Activated naive CD8-positive, alpha-beta T cell treated with anti-CD3 and anti-CD28 coated beads for 36 hours (primary cell): Measurements from ENCODE around the gene FAM219A. TPM values are rescaled to one million over a fixed set of nuclear protein-coding genes. Genes with fewer than 3 reads are reported as not detected.

Experiments
- DNase-seq: peaks from one replicate; pipeline ENCODE4 v3.0.0; 2021
- H3K27ac Mint-ChIP-seq: one replicate; pipeline ENCODE4 v1.8.0; 2022; ENCODE audit warnings: mild to moderate bottlenecking, moderate library complexity, mixed read lengths
- H3K27me3 Mint-ChIP-seq: one replicate; pipeline ENCODE4 v1.8.0; 2022; ENCODE audit warnings: mild to moderate bottlenecking, mixed read lengths
- H3K36me3 Mint-ChIP-seq: one replicate; pipeline ENCODE4 v1.8.0; 2021; ENCODE audit warnings: mild to moderate bottlenecking, mixed read lengths
- H3K4me1 Mint-ChIP-seq: one replicate; pipeline ENCODE4 v1.8.0; 2021; ENCODE audit warnings: mixed read lengths
- H3K4me3 Mint-ChIP-seq: one replicate; pipeline ENCODE4 v1.8.0; 2022; ENCODE audit warnings: mild to moderate bottlenecking, moderate library complexity, mixed read lengths
- H3K9me3 Mint-ChIP-seq: one replicate; pipeline ENCODE4 v1.8.0; 2022; ENCODE audit warnings: mixed read lengths
- total RNA-seq, 2 experiments: library from RNA; stranded (reverse); gene quantifications; one replicate each; pipeline ENCODE4 v1.2.3, GENCODE V29; 2021

FAM219A gene, protein sequence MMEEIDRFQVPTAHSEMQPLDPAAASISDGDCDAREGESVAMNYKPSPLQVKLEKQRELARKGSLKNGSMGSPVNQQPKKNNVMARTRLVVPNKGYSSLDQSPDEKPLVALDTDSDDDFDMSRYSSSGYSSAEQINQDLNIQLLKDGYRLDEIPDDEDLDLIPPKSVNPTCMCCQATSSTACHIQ
- total RNA-seq, result 1 to 10 TPM; 7.5 to 8.2 TPM

DNA sequence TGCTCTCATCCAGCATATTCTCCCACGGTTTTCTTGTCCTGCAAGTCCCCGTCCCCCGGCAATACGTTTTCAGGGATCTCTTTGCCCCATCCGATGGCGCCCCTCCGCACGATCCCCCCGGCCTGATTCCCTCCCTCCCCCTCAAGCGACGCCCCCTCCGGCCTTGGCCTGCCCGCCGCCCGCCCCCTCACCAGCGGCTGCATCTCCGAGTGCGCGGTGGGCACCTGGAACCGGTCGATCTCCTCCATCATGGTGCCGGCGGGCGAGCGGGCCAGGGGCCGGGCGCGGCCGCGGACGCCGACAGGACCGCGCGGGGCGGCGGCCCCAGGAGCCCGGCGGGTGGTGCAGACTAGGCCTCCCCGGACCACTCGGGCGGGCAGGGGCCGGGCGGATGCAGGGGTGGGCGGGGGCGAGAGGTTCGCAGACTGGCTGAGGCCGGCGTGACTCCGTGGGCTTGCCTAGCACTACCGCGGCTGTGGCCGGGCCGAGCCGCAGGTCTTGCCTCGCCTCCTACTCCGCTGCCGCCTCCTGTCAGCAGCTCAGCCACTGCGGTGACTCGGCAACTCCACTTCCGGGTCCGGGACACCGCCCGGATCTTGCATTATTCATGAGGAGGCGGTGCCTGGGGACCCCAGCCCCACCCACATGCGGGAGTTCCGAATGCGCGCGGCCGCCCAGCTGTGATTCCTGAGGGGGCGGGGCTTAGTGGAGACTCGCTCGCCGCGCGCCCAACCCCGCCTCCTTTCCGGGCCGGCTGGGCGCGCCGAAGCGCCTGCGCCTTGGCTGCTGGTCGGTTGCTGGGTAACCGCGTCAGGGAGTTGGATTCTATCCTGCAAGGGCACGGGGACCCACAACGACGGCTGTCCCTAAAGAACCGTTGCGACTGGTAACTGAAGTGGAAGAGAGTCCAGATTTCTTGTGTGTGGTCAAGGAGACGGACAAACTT is at the start of gene FAM219A, which contains the start of gene DNAI1:
Gene FAM219A (minus strand): TSS at position 558 of the 946 bp plus-strand sequence. CDS start 307 bp downstream, at position 251.
Gene DNAI1 (plus strand): TSS at position 793 of the 946 bp plus-strand sequence. CDS start 201 bp downstream, outside the sequence.
- Mint-ChIP-seq H3K27ac (peak within 1 kb of the TSS; percentile 50), H3K4me1 (peaks cover 35% of the 10 kb centered on the region), H3K9me3 (no peaks in the 10 kb centered on the region), H3K27me3 (peaks cover 19% of the 10 kb centered on the region), H3K36me3 (no peaks in the 10 kb centered on the region), H3K4me3 (peak within 1 kb of the TSS; percentile 87)
- peak; percentile 99 for DNase-seq

DNA sequence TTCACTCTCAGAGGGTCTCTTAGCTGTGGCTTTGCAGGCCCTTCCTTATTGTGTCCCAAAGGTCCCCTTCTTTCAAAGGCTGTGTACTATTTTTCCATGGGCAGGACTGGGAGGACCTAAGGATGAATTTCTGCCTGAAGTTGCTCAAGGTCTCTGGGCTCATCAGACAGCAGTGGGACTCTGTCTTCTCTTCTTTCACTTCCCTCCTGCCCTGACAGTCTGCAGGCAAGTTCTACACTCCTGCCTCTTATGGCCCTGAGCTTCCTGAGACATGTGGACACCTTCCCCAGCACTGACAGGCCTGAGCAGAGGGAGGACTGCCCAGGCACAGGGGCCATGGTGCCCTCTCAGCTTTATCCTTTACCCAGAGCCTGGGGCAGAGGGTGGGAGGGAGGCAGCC is 49.6 kb upstream of the FAM219A start:
- Mint-ChIP-seq H3K9me3 (no peaks in the 10 kb centered on the region), H3K4me3 (no peak overlapping the region), H3K27me3 (no peaks in the 10 kb centered on the region), H3K36me3 (no peaks in the 10 kb centered on the region), H3K4me1 (no peaks in the 10 kb centered on the region), H3K27ac (no peak overlapping the region)
- no peak for DNase-seq

DNA sequence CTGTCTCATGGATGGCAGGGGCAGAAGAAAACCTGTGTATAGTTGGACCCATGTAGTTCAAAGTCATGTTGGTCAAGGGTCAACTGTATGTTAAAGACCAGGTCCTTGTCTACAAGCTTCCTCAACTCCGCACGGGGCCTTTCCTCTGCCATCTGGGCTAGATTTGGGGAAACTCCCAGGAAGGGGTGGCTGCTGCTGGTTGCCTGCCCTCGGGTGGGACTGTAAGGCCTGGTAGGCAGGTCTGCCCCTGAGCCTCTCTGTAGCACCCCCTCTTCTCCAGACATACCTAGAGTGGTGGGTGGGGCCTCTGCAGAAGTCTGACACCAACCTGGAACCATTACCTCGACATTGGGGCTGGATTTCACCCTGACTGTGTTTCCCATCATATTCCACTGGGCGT is 49.2 kb upstream of the FAM219A start:
- Mint-ChIP-seq H3K4me3 (no peak overlapping the region), H3K4me1 (no peaks in the 10 kb centered on the region), H3K27me3 (no peaks in the 10 kb centered on the region), H3K9me3 (no peaks in the 10 kb centered on the region), H3K27ac (no peak overlapping the region), H3K36me3 (no peaks in the 10 kb centered on the region)
- DNase-seq, result no peak

DNA sequence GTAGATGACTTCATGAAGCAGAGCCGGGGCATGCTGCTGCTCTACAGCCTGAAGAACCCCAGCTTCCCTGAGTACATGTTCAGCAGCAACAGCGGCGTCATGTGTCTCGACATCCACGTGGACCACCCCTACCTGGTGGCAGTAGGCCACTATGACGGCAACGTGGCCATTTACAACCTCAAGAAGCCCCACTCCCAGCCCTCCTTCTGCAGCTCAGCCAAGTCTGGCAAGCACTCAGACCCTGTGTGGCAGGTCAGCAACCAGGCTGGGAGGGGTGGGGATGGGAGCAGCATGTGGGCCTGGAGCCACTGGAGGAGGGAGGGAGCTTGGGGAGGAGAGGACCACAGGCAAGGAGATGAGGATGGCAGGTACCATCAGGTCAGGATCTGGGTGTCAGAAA is 48.3 kb upstream of the FAM219A start:
- Mint-ChIP-seq H3K4me3 (no peak overlapping the region), H3K4me1 (no peaks in the 10 kb centered on the region), H3K27ac (no peak overlapping the region), H3K9me3 (no peaks in the 10 kb centered on the region), H3K36me3 (no peaks in the 10 kb centered on the region), H3K27me3 (no peaks in the 10 kb centered on the region)
- no peak for DNase-seq

DNA sequence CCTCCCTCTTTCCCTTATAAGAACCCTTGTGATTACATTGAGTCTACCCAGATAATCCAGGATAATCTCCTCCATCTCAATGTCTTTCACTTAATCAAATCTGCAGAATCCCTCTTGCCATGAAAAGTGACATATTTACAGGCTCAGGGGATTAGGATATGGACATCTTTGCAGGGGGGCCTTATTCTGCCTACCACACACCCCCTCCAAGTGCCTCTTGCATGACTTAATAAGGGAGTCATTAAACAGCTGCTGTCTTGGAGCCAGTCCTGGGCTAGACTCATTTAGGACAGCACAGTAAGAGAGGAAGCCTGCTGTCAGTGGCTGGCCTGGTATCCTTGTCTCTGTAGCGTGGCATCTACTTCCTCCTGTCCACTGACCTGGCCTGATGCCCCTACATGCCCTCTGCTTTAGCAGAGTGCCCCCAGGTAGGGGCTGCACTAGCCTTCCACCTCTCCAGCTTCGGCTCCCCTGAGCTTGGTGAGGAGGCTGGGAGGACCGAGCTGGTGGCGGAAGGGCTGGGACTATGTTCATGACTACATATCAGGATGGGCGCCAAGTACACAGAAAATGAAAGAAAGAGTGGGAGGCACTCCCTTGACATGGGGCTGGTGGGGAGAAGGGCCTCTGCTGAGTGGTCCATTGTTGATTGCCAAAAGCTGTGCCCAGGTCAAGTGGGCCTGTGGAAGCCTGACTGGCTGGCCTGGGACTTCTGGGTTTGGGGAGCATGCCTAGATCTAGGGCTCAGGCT is 47.2 kb upstream of the FAM219A start:
- no peaks in the 10 kb centered on the region for H3K27me3 Mint-ChIP-seq
- H3K27ac Mint-ChIP-seq, result no peak overlapping the region
- no peak overlapping the region for H3K4me3 Mint-ChIP-seq
- peaks cover under 1% of the 10 kb centered on the region for H3K4me1 Mint-ChIP-seq
- H3K36me3 Mint-ChIP-seq, result no peaks in the 10 kb centered on the region
- H3K9me3 Mint-ChIP-seq, result no peaks in the 10 kb centered on the region
- no peak for DNase-seq

DNA sequence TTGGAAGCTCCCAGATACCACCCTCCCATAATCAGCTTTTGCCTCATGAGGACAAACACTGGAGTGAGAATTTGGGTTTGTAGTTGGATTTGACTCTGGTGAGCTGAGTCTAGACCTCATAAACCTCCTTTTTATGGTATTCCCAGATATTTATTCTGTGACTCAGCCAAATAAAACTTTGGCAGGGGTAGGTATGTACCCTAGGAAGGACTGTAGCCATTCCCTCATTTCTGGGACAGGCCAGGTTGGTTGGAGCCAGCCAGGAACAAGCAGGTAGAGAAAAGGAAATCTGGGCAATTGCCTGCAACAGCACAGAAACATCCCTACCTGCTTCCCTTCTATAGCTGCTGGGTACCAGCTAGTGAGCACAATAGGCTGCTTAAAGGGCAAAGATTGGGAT is 45.0 kb upstream of the FAM219A start:
- H3K9me3 Mint-ChIP-seq, result no peaks in the 10 kb centered on the region

DNA sequence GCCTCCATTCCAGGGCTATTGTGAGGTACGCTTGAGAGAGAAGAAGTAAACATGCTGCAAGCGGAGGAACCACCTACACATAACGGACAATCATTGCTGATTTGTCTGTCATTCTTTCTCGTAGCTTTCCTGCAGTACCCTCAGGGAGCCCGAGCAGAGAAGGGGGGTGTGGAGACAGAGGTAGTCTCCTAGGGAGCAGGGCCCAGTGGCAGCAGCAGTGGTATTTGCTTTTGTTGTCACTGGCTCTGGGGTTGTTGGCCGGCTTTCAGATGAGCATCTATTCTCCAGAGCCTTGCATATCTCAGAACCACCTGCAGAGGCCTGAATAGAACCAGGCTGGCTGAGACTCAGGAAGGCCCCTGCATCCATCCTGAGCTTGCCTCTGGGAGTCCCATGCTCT is 44.5 kb upstream of the FAM219A start:
- Mint-ChIP-seq H3K4me1 (peaks cover 6% of the 10 kb centered on the region), H3K27ac (no peak overlapping the region), H3K4me3 (no peak overlapping the region), H3K27me3 (peaks cover 4% of the 10 kb centered on the region), H3K36me3 (no peaks in the 10 kb centered on the region), H3K9me3 (no peaks in the 10 kb centered on the region)
- DNase-seq, result no peak

More for the DNA sequence above, 45.0 kb upstream of the FAM219A start:
- H3K27me3 Mint-ChIP-seq, result peaks cover 4% of the 10 kb centered on the region
- DNase-seq, result no peak
- no peak overlapping the region for H3K4me3 Mint-ChIP-seq
- H3K4me1 Mint-ChIP-seq, result peaks cover 6% of the 10 kb centered on the region
- H3K36me3 Mint-ChIP-seq, result no peaks in the 10 kb centered on the region
- H3K27ac Mint-ChIP-seq, result no peak overlapping the region

DNA sequence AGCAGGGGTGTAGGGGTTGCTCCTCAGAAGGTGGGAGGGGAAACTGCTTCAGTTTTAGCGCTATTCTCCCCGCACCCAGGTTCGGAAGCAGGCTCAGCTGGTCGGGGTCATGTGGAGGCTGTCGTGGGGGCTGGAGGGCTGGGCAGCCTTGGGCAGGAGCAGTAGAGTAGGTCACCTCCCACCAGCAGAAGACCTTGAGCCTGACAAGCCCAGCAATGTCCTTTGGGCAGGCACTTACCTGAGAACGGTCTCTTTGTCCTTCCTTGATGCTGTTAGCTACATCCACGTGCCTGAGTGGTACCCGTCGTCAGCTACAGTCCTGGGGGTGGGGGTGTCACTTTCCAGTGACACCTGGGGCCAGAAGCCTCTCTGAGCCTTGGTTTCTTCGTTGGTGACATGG is 44.1 kb upstream of the FAM219A start:
- H3K36me3 Mint-ChIP-seq, result no peaks in the 10 kb centered on the region
- no peak overlapping the region for H3K27ac Mint-ChIP-seq
- peaks cover 4% of the 10 kb centered on the region for H3K27me3 Mint-ChIP-seq

DNA sequence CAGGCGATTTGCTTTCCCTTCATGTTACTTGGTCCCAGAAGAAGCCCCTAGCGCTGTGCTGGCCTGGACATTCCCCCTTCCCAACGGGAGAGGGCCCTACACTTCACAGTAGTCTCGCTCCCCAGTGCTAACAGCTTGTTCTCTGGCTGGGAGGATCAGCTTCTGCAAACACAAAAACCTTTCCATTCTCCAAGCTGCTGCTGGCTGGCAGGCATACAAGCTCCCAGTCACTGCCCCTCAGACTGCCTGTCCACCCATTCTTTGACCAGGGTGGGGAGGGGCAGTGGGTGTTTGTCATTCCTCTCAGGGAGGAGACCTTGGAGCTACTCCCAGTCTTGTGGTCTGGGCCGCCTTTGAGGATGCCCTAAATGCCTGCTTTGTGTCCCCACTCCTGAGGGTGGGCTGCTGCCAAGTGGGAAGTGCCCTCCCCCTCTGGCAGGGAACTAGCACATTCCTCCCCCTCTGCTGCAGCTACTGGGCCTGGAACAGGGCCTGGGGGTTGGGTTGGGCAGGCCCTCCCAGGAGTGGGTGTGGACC is 43.6 kb upstream of the FAM219A start:
- Mint-ChIP-seq H3K9me3 (no peaks in the 10 kb centered on the region), H3K27ac (no peak overlapping the region), H3K4me3 (no peak overlapping the region), H3K4me1 (peaks cover 6% of the 10 kb centered on the region), H3K36me3 (no peaks in the 10 kb centered on the region), H3K27me3 (peaks cover 4% of the 10 kb centered on the region)
- DNase-seq, result no peak

More for the DNA sequence above, 44.1 kb upstream of the FAM219A start:
- peaks cover 6% of the 10 kb centered on the region for H3K4me1 Mint-ChIP-seq
- H3K9me3 Mint-ChIP-seq, result no peaks in the 10 kb centered on the region
- no peak for DNase-seq
- no peak overlapping the region for H3K4me3 Mint-ChIP-seq

DNA sequence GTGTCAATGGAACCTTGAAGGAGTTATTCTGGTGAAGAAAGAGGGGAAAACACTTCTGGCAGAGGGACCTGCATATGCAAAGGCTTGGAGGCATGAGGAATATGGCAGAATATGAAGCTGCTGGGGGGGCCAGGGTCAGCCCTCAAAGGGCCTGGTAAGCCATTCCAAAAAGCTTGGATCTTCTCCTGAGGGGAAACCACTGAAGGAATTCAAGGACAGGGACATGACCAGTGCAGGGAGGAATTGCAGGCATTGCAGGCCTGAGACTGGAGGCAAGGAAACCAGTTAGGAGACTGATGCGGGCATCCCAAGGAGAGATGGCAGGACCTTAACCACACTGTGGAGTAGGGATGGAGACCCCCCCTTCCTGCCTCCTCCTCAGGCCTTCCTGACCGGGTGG is 43.0 kb upstream of the FAM219A start:
- DNase-seq, result no peak
- peaks cover 6% of the 10 kb centered on the region for H3K4me1 Mint-ChIP-seq
- peaks cover 4% of the 10 kb centered on the region for H3K27me3 Mint-ChIP-seq
- no peak overlapping the region for H3K27ac Mint-ChIP-seq
- no peaks in the 10 kb centered on the region for H3K36me3 Mint-ChIP-seq
- no peak overlapping the region for H3K4me3 Mint-ChIP-seq
- H3K9me3 Mint-ChIP-seq, result no peaks in the 10 kb centered on the region

DNA sequence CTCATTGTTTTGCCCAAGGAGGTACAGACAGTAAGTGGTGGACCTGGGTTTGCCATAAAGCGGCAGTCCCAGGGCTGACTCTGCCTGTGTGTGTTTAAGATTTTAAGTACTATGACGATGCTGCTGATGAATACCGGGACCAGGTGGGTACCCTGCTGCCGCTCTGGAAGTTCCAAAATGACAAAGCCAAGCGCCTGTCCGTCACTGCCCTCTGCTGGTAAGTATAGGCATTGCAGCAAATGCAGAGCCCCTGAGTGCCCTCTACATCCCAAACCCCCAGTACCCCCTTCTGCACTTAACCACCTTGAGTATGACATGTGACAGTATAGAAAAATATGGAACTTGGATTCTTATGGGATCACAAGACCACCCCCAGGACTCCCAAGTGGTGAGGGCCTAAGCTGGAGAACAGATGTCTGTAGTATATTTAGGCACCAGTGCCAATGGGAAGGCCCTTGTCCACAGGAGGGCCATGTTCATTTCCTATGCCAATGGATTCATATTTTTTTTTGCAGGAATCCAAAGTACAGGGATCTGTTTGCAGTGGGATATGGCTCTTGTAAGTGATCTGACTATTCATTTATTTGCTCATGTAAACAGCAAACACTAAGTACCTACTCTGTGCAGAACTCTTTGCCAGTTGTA is 42.4 kb upstream of the FAM219A start:
- no peaks in the 10 kb centered on the region for H3K36me3 Mint-ChIP-seq
- H3K9me3 Mint-ChIP-seq, result no peaks in the 10 kb centered on the region
- peaks cover 6% of the 10 kb centered on the region for H3K4me1 Mint-ChIP-seq
- peaks cover 4% of the 10 kb centered on the region for H3K27me3 Mint-ChIP-seq
- no peak overlapping the region for H3K4me3 Mint-ChIP-seq
- peak; percentile 70 for DNase-seq
- H3K27ac Mint-ChIP-seq, result no peak overlapping the region

DNA sequence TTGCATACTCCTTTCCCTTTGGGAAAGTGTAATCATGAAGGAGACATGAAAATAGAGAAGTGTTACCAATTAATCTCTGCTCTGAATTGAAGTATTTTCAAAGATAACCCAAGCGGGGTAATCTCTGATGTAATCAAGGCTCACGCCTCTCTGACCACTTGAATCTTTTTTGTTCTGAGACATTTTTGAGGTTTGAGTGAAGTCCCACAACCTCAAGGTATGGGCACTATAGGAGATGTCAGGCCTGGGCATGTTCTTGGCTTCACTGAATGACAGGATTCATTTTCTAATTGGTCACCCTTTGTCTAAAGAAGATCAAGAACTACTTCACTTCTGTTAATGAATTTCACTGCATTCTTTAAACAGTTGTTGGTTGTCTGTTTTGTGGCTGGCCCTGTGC is 40.7 kb upstream of the FAM219A start:
- H3K27me3 Mint-ChIP-seq, result peaks cover 4% of the 10 kb centered on the region
- no peaks in the 10 kb centered on the region for H3K36me3 Mint-ChIP-seq
- H3K27ac Mint-ChIP-seq, result no peak overlapping the region
- DNase-seq, result no peak
- H3K4me3 Mint-ChIP-seq, result no peak overlapping the region
- H3K9me3 Mint-ChIP-seq, result no peaks in the 10 kb centered on the region
- H3K4me1 Mint-ChIP-seq, result peaks cover 6% of the 10 kb centered on the region

DNA sequence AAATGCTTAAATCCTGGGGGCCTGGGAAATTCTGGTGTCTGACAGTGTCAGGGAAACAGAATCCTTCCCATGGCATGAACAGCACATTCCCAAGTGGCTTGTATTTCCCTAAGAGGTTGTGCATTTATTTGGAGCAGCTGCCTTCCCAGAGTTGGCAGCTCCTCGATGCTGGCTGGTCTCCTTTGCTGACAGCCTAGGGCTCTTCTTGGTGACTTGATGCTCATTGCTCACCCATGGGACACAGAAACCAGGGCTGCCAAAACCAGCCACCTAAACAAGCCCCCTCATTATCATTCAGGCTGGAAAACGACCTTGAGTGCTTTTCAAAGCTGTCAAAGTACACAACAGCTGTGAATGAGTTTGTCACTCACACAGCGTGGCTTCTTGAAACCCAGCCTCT is 40.2 kb upstream of the FAM219A start:
- H3K4me3 Mint-ChIP-seq, result no peak overlapping the region
- no peaks in the 10 kb centered on the region for H3K9me3 Mint-ChIP-seq
- H3K27ac Mint-ChIP-seq, result no peak overlapping the region
- DNase-seq, result no peak
- peaks cover 6% of the 10 kb centered on the region for H3K27me3 Mint-ChIP-seq
- peaks cover 6% of the 10 kb centered on the region for H3K4me1 Mint-ChIP-seq
- no peaks in the 10 kb centered on the region for H3K36me3 Mint-ChIP-seq

DNA sequence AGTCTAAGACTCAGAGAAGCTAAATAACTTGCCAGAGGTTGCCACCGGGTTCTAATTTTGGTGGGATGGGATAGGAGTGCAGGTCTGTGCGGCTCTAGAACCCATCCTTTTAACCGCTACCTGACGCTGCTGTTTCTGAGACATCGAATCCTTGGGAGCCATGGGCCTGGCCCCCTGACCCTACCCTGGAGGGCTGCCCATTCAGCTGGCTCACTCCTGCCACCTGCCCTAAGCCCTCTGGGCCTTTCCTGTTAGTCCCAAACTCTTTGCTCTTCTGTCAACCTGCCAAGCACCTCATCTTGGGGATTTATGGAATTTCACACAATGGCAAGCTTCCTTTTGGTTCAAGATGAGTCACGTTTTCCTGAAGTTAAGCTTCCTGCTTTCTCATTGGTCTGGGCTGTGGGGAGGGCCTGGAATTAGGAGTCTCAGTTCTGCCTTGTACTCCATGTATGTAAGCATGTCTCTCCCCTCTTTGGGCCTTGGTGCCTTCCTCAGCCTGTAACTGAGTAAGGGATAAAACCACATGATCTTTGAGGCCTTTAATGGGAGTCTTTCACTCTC is 37.9 kb upstream of the FAM219A start:
- Mint-ChIP-seq H3K36me3 (no peaks in the 10 kb centered on the region), H3K27ac (no peak overlapping the region), H3K9me3 (no peaks in the 10 kb centered on the region), H3K4me1 (peaks cover 6% of the 10 kb centered on the region), H3K4me3 (no peak overlapping the region), H3K27me3 (peaks cover 13% of the 10 kb centered on the region)
- no peak for DNase-seq
